Myocyte (in vitro differentiated cells): ENCODE measurements around the gene NMT2. TPM values are rescaled to one million over a fixed set of nuclear protein-coding genes. Genes with fewer than 3 reads are reported as not detected.

Experiments used
- DNase-seq: peaks from one replicate; pipeline ENCODE4 v3.0.0-alpha.2; 2012; ENCODE audit warnings: low read depth
- total RNA-seq: library from RNA; depleted of rRNA; stranded (reverse); fragments of >200 nt; gene quantifications from 2 replicates; pipeline ENCODE4 v1.2.3, GENCODE V29; 2014

Gene NMT2
- total RNA-seq, 1 donor from 2014 or later, result 16.6 TPM

DNA sequence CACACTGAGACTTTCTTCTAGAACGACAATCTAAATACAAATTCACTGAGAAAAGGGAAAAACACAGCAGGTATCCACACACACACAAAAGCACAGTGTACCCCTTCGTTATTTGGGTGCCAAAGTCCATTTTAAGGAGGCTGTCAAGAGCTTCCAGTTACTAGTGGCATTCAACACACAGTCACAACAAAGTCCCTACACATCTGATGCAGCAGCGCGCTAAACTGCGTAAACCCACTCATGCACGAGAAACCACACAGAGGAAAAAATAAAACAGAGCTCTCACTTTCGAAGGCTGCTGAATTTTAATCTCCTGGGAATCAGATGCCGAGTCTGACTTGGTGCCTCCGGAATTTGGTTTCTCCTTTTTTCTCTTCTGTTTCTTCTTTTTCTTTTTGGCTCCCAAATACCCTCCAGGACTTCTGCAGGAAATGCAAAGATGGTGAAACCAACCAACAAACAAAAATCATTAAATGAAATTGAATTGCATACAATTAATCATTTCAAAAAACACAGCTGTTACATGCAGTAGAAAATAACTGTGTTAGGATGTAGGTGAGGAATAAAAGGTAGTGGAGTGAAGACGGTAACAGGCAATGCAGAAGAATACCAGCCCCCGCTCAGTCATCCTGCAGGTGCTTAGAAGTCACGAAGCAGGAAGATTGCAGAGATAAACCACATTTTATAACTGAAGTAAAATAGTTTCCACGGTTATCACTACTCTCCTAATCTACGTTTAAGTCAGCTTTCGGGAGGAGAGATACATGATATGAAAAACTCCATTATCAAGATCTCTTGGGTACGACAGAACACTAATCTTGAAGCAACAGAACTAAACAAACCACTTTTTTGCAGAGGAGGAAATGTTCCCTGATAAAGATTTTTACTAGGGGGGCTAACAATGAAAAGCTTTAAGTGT, 27.1 kb downstream of the NMT2 start:
- DNase-seq, result no peak

- peak; percentile 8 for DNase-seq
Observed at GRCh38 chr10:15140698-15141097, 27.8 kb downstream of the NMT2 start.

DNA sequence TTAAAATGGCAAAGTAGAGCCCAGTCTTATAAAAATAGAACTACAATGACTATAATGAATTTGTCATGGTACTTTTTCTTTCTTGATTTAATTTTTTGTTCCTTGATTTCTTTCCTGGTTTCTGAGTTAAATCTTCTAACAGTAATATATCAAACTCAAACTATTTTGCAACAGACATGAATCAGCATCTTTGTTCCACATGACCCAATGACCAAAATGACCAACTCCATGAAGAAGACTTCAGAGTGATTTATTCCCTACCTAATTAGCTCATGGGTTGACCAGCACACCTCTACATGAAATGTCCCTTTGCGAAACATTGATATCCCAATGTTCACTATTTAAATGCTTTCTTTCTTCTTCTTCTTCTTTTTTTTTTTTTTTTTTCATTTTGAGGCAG, 30.9 kb downstream of the NMT2 start:
- DNase-seq, result no peak

- no peak for DNase-seq
Observed at GRCh38 chr10:15137036-15137359, 31.5 kb downstream of the NMT2 start.

DNA sequence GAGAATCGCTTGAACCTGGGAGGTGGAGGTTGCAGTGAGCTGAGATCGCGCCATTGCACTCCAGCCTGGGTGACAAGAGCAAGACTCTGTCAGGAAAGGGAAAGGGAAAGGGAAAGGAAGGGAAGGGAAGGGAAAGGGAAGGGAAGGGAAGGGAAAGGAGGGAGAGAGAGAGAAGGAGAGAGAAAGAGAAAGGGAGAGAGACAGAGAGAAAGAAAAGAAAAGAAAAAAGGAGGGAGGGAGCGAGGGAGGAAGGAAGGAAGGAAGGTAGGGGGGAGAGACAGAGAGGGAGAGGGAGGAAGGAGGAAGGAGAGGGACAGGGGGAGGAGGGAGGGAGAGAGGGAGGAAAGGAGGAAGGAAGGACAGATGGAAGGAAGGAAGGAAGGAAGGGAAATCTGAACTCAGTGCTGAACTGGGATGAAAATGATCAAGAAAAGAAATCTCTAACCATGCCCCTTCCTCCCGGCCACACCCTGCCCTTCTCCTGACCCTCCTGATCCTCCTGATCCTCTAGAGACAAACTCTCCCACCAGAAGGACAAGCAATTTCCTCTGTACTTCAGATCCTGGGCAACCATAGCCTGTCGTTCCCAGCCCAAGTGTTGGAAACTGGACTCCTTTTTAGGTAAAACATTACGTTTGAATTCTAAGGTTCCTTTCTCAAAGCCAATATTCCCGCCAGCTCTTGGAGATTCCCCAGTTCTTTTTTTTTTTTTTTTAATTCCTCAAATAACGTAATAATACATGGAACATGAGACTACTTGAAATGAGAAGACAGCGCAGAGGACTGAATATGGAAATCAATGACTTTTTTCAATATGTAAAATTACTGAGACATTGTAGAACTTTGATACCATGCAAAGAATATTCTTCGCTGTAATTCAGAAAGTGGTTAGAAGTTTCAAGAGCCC, 32.1 kb downstream of the NMT2 start:
- DNase-seq, result no peak

GRCh38 chr10:15131330-15131729, 37.2 kb downstream of the NMT2 start:
- DNase-seq, result no peak

DNA sequence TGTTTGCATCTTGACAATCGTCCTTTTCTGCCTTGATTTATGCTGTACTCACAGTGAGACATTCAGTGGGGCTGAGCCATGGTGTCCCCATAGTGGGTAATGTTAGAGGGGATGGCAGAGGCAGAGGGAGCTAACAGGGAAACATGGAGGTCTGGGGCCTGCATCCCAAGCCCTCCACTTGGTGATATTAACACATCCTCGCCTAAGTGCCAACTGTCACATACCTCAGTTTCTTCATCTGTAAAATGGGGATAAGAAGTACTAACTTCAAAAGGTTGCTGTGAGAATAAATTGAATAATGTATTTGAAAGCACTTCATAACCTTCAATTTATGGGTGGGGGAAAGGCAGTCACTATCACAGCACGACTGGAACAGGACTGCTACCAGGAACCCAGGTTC, 43.6 kb downstream of the NMT2 start:
- DNase-seq, result no peak

GRCh38 chr10:15124190-15124589, 44.3 kb downstream of the NMT2 start:
- no peak for DNase-seq

- DNase-seq, result peak; percentile 52
Observed at GRCh38 chr10:15123749-15124184, 44.7 kb downstream of the NMT2 start.

- no peak for DNase-seq
Observed at GRCh38 chr10:15122477-15123030, 45.9 kb downstream of the NMT2 start.

GRCh38 chr10:15121707-15122106, 46.8 kb downstream of the NMT2 start:
- no peak for DNase-seq

GRCh38 chr10:15120523-15120922, 48.0 kb downstream of the NMT2 start:
- DNase-seq, result peak; percentile 28

- no peak for DNase-seq
Observed at GRCh38 chr10:15118615-15119014, 49.9 kb downstream of the NMT2 start.

DNA sequence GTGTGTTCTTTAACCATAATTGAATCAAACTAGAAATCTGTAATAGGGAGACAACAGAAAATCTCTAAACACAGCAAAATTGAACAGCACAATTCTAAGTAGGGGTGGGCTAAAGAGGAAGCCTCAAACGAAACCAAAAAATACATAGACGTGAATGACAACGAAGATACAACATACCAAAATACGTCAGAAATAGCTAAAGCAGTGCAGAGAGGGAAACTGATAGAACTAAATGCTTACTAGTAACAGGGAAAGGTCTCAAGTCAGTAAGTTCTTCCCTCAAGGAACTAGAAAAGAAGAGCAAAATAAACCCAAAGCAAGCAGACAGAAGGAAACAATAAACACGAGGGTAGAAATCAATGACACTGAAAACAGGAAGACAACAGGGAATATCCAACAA, 52.3 kb downstream of the NMT2 start:
- no peak for DNase-seq

GRCh38 chr10:15113766-15114165, 54.7 kb downstream of the NMT2 start:
- no peak for DNase-seq

DNA sequence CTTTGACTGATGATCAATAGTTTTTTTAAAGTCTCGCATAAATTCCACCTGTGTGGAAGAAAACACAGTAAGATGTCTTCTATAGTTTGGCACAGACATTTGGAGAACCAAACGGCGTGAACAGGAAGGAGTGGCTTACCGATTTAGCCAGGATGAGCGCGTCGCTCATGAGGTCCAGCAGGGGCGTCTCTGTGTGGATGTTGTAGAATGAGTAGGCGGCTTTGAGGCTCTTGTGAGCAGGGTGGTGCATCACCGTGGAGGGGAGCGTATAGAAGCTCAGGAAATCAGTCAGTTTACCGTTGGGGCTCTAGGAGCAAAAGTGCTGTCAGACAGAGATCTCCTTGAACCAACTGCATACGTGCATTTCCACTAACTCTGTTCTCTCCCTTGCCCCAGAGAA, 55.8 kb downstream of the NMT2 start:
- DNase-seq, result no peak

- peak; percentile 65 for DNase-seq
Observed at GRCh38 chr10:15106352-15107013, 62.0 kb downstream of the NMT2 start.

GRCh38 chr10:15103513-15103912, 65.0 kb downstream of the NMT2 start:
- no peak for DNase-seq

DNA sequence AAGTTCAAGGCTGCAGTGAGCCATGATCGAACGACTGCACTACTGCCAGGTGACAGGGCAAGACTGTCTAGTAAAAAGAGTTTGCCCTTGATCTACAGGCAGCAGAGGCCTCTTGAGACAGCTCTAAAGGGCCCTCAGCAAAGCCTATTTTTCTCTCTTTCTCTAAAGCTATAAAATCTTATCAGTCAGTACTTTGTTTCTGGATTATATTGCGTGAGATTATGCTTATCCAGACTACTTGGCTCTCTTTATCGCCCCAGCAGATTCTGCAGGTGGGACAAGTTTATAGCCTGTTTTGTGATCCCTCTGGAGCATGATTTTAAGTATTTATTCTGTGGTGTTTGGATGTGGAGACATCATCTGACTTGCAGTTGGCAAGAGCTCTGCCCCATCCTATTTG, 68.6 kb downstream of the NMT2 start:
- DNase-seq, result no peak

DNA sequence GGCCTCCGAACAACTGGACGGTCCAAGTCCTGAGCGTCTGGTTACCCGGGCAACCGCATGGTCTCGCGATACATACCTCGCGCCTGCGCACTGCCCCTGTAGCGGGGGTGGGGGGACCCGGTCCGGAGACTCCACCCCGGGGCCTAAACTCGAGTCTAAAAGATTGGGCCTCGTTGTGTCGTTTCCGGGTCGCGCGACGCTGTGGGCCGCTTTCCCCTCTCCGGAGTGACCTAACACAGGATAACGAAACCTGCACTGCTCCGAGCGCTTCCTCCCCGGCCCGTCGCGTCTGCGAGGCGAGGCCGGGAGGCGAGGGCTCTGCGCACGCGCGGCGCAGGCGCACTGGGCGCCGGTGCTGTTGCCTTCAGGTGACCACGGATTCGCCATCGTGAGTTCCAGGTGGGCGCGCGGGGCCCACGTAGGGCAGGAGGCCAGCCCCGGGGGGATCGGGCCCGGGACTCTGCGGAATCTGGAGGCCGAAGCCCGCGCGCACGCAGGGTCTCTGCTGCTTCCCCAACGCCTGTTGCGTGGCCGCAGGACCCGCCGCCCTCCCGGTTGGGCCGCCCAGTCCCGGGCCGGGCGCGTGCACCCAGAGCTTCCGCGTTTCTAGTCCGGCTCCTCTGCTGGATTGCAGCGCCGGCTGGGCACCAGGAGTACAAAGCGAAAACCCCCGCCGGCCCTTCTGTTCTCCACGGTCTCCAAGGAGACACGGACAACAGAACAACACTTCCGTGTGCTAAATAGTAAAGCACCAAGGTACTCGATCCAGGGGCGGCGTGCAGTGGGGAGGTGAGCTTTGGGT, 71.3 kb downstream of the NMT2 start, which contains the start of gene RPP38:
Gene RPP38 (plus strand): TSS at position 345 of the 802 bp plus-strand sequence. CDS start 5,960 bp downstream, outside the sequence.
- peak; percentile 96 for DNase-seq
